Keratinocyte (primary cell): ENCODE data around the gene NGB. TPM values are rescaled to one million over a fixed set of nuclear protein-coding genes. Genes with fewer than 3 reads are reported as not detected.

Experiments used
- DNase-seq: peaks from one replicate; pipeline ENCODE4 v3.0.0-alpha.2; 2011; ENCODE audit warnings: low read depth, missing footprints, low spot score
- FAIRE-seq: peaks from 2 replicates; lab custom pipeline; 2011; peaks lifted over from hg19 to GRCh38; lab: Jason Lieb, UNC
- H2AFZ ChIP-seq: 2 replicates; pipeline ENCODE4 v1.6.0; 2012; ENCODE audit warnings: low read length, control low read depth, inconsistent platforms; ENCODE audit not compliant: control insufficient read depth
- H3K27ac ChIP-seq: 2 replicates; pipeline ENCODE4 v1.5.1; 2011; ENCODE audit warnings: low read length; ENCODE audit not compliant: control insufficient read depth, insufficient read depth
- H3K27me3 ChIP-seq: 3 replicates; pipeline ENCODE4 v1.6.0; 2011; ENCODE audit warnings: low read length; ENCODE audit not compliant: control insufficient read depth, insufficient read depth; ENCODE audit errors: extremely low read depth
- H3K36me3 ChIP-seq, 2 experiments: 2 replicates in 1 of 2; 3 replicates in 1 of 2; pipeline ENCODE4 v1.5.1; 2011; ENCODE audit warnings: low read length in 2 of 2, mild to moderate bottlenecking in 1 of 2; ENCODE audit not compliant: control insufficient read depth in 2 of 2, insufficient read depth in 2 of 2; ENCODE audit errors: extremely low read depth in 1 of 2
- H3K4me1 ChIP-seq: 3 replicates; pipeline ENCODE4 v1.5.1; 2011; ENCODE audit warnings: low read length; ENCODE audit not compliant: control insufficient read depth, insufficient read depth; ENCODE audit errors: extremely low read depth
- H3K4me2 ChIP-seq: 3 replicates; pipeline ENCODE4 v1.6.0; 2011; ENCODE audit warnings: low read depth, low read length; ENCODE audit not compliant: control insufficient read depth, insufficient read depth; ENCODE audit errors: extremely low read depth
- H3K4me3 ChIP-seq, 3 experiments: fragments of 200-600 bp in 1 of 3; sonication (generic) in 1 of 3; 2 replicates in 2 of 3; 3 replicates in 1 of 3; pipeline ENCODE4 v1.5.1; 2011 to 2016; ENCODE audit warnings: low read length in 3 of 3, mild to moderate bottlenecking in 3 of 3, control low read depth in 2 of 3, inconsistent platforms in 1 of 3, low read depth in 1 of 3, mixed read lengths in 1 of 3, mixed run types in 1 of 3, moderate library complexity in 1 of 3; ENCODE audit not compliant: control insufficient read depth in 2 of 3, insufficient read depth in 2 of 3; ENCODE audit errors: extremely low read depth in 1 of 3
- H3K79me2 ChIP-seq: 2 replicates; pipeline ENCODE4 v1.6.0; 2012; ENCODE audit warnings: low read length; ENCODE audit not compliant: control insufficient read depth, insufficient read depth
- H3K9ac ChIP-seq: 3 replicates; pipeline ENCODE4 v1.6.0; 2011; ENCODE audit warnings: low read length; ENCODE audit not compliant: control insufficient read depth, insufficient read depth; ENCODE audit errors: extremely low read depth
- H3K9me1 ChIP-seq: 3 replicates; pipeline ENCODE4 v1.6.0; 2011; ENCODE audit warnings: low read length; ENCODE audit not compliant: control insufficient read depth, insufficient read depth; ENCODE audit errors: extremely low read depth
- H3K9me3 ChIP-seq: 2 replicates; pipeline ENCODE4 v1.5.1; 2012; ENCODE audit warnings: low read depth, low read length; ENCODE audit not compliant: control insufficient read depth
- H4K20me1 ChIP-seq: 3 replicates; pipeline ENCODE4 v1.6.0; 2011; ENCODE audit warnings: low read length; ENCODE audit not compliant: control insufficient read depth, insufficient read depth; ENCODE audit errors: extremely low read depth
- EZH2 ChIP-seq: IDR thresholded peaks from one replicate; pipeline ENCODE4 v1.6.1; 2012; ENCODE audit warnings: inconsistent platforms, mild to moderate bottlenecking, low read length, moderate library complexity
- dilution Hi-C: fragments of 300-500 bp; cut with MboI; formaldehyde crosslinking; loops from one replicate; pipeline ENCODE4 v1.7.0; 2020; ENCODE audit warnings: low sequenced_read_pairs; ENCODE audit not compliant: extremely low pct_ligation_motif_present
- polyA plus RNA-seq, 5 experiments: library from polyadenylated mRNA; depleted of rRNA in 3 of 5; stranded (reverse) in 3 of 5; stranded (forward) in 1 of 5; unstranded in 1 of 5; fragments of >200 nt; gene quantifications; 1 replicate in 1 of 5; 2 replicates in 3 of 5; 3 replicates in 1 of 5; pipeline versions ENCODE4 v1.2.1 to v1.2.3, GENCODE V29; 2011 to 2012; ENCODE audit warnings: missing spikeins in 2 of 5, low read depth in 1 of 5, low replicate concordance in 1 of 5
- TF ChIP-seq, protein P1 (sequence below), 3 experiments: IDR thresholded peaks in 1 of 3; conservative IDR thresholded peaks in 1 of 3; optimal IDR thresholded peaks in 1 of 3; 2 replicates in 2 of 3; 3 replicates in 1 of 3; pipeline versions ENCODE3 to v1.5.1; 2011; ENCODE audit warnings: low read length in 3 of 3, mild to moderate bottlenecking in 3 of 3, moderate library complexity in 2 of 3, control low read depth in 1 of 3, inconsistent platforms in 1 of 3; ENCODE audit not compliant: insufficient read depth in 2 of 3; ENCODE audit errors: extremely low read depth in 1 of 3

Gene NGB
- polyA plus RNA-seq, 1 donor (not counting 4 experiments of a cell fraction or from before 2014, with no cell fraction given) = not detected

DNA sequence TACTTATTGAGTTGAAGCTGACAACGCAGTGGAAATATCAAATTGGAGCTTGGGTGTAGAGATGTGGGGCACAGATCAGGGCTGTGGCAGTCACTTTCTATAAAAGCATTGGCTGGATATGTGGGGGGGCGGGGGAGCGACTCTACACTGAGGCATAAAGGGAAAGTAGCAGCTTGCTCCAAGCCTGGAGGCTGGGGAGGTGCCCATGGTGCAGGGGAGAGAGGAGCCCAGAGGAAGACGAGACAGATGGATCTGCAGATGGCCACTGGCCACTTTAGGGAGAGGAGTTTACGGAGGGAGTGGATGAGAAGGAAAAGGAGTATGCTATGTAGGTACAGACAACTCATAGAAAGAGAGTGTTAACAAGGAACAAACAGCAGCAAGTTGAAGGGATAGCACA is 13.5 kb upstream of the NGB start:
- no peaks in the 10 kb centered on the region for H3K4me1 ChIP-seq
- dilution Hi-C loops = no loop called here
- FAIRE-seq (no peak), DNase-seq (no peak)
- H2AFZ ChIP-seq = no peak overlapping the region
- TF ChIP-seq, protein P1, sequence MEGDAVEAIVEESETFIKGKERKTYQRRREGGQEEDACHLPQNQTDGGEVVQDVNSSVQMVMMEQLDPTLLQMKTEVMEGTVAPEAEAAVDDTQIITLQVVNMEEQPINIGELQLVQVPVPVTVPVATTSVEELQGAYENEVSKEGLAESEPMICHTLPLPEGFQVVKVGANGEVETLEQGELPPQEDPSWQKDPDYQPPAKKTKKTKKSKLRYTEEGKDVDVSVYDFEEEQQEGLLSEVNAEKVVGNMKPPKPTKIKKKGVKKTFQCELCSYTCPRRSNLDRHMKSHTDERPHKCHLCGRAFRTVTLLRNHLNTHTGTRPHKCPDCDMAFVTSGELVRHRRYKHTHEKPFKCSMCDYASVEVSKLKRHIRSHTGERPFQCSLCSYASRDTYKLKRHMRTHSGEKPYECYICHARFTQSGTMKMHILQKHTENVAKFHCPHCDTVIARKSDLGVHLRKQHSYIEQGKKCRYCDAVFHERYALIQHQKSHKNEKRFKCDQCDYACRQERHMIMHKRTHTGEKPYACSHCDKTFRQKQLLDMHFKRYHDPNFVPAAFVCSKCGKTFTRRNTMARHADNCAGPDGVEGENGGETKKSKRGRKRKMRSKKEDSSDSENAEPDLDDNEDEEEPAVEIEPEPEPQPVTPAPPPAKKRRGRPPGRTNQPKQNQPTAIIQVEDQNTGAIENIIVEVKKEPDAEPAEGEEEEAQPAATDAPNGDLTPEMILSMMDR (optimal IDR thresholded peaks at IDR 0.05 in 1 of 3, IDR thresholded peaks at IDR 0.05 in 1 of 3, conservative IDR thresholded peaks at IDR 0.05 in 1 of 3; ENCODE audit: extremely low read depth in 1 of 3, insufficient read depth in 2 of 3, low read length in 3 of 3) = no peak
- TF ChIP-seq EZH2 = no peak
- H3K79me2 ChIP-seq = no peaks in the 10 kb centered on the region
- no peak overlapping the region for H3K4me2 ChIP-seq
- no peaks in the 10 kb centered on the region for H3K27me3 ChIP-seq
- H4K20me1 ChIP-seq = no peaks in the 10 kb centered on the region
- no peak overlapping the region for H3K4me3 ChIP-seq
- H3K9me1 ChIP-seq = no peaks in the 10 kb centered on the region
- H3K27ac ChIP-seq = no peak overlapping the region
- H3K36me3 ChIP-seq = peaks cover 21 to 33% of the 10 kb centered on the region in 2 experiments
- no peak overlapping the region for H3K9ac ChIP-seq
- H3K9me3 ChIP-seq = no peaks in the 10 kb centered on the region

DNA sequence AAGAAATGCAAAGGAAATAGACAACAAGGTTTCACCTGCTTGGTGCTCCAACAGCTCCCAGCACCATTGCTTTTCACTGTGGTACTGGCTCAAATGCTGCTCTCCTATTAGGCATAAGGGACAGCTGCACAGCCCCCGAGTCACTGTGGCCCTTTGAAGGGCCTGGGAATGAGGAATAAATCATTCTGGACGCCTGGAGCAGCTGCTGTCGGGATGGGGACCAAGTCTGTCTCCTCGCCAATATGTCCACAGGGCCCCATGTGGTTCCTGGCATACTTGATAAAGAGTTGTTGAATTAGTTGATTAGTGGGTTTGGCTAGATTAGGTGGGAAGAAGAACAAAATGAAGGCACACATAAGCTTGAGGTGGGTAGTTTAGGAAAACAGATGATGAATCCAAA is 13.1 kb upstream of the NGB start:
- H3K27ac ChIP-seq = no peak overlapping the region
- dilution Hi-C loops = no loop called here
- H3K9me1 ChIP-seq = no peaks in the 10 kb centered on the region
- FAIRE-seq = no peak
- no peak overlapping the region for H3K9ac ChIP-seq
- DNase-seq = no peak
- H2AFZ ChIP-seq = no peak overlapping the region
- no peaks in the 10 kb centered on the region for H3K27me3 ChIP-seq
- H4K20me1 ChIP-seq = no peaks in the 10 kb centered on the region
- H3K9me3 ChIP-seq = no peaks in the 10 kb centered on the region
- H3K36me3 ChIP-seq = peaks cover 22 to 36% of the 10 kb centered on the region in 2 experiments
- no peak for TF ChIP-seq EZH2
- TF ChIP-seq, protein P1 (optimal IDR thresholded peaks at IDR 0.05 in 1 of 3, IDR thresholded peaks at IDR 0.05 in 1 of 3, conservative IDR thresholded peaks at IDR 0.05 in 1 of 3; ENCODE audit: extremely low read depth in 1 of 3, insufficient read depth in 2 of 3, low read length in 3 of 3) = no peak
- no peak overlapping the region for H3K4me2 ChIP-seq
- no peaks in the 10 kb centered on the region for H3K4me1 ChIP-seq
- no peaks in the 10 kb centered on the region for H3K79me2 ChIP-seq
- no peak overlapping the region for H3K4me3 ChIP-seq
